Vagina (tissue), 2 donors: ENCODE data around the gene TMEM129.

Experiments
- CTCF ChIP-seq, 3 experiments: fragments of 450-650 bp in 2 of 3; fragments of 200-600 bp in 1 of 3; sonication (generic) in 1 of 3; IDR thresholded peaks; one replicate each; pipeline ENCODE4 v1.5.1; 2017 to 2019; ENCODE audit warnings: antibody characterized with exemption in 3 of 3, mild to moderate bottlenecking in 2 of 3, moderate library complexity in 2 of 3
- POLR2AphosphoS5 ChIP-seq, 2 donors: sonication (generic); formaldehyde crosslinking; IDR thresholded peaks; one replicate each; pipeline ENCODE4 v1.9.0; 2017; ENCODE audit warnings: antibody characterized with exemption in 2 of 2, mild to moderate bottlenecking in 2 of 2, low read depth in 1 of 2; ENCODE audit not compliant: insufficient read depth in 1 of 2

- TF ChIP-seq CTCF (IDR thresholded peaks at IDR 0.05) (no peak), POLR2AphosphoS5 (IDR thresholded peaks at IDR 0.05; ENCODE audit: insufficient read depth in 1 of 2, low read depth in 1 of 2) (peak in 1 of 2 donors; percentile 45)
Observed at GRCh38 chr4:1758306-1759121, 37.4 kb upstream of the TMEM129 start.
